Esophagus muscularis mucosa (tissue), 4 donors: Measurements from ENCODE around the gene CDH22. TPM values are rescaled to one million over a fixed set of nuclear protein-coding genes. Genes with fewer than 3 reads are reported as not detected.

Source experiments
- DNase-seq: peaks from one replicate; pipeline ENCODE4 v3.0.0-alpha.2; 2017; ENCODE audit errors: extremely low spot score
- H3K27ac ChIP-seq, 4 donors: fragments of 200-600 bp; sonication (generic); replicated peaks in 1 of 4; 1 replicate in 3 of 4; 2 replicates in 1 of 4; pipeline ENCODE4 v1.5.1; 2016 to 2019; ENCODE audit warnings: mild to moderate bottlenecking in 1 of 4
- H3K27me3 ChIP-seq, 4 donors: fragments of 200-600 bp; sonication (generic); one replicate each; pipeline versions ENCODE4 v1.5.1 to v1.6.0; 2016 to 2019
- H3K36me3 ChIP-seq, 4 donors: fragments of 200-600 bp; sonication (generic); one replicate each; pipeline ENCODE4 v1.5.1; 2016 to 2019
- H3K4me1 ChIP-seq, 4 donors: fragments of 200-600 bp; sonication (generic); one replicate each; pipeline ENCODE4 v1.5.1; 2016 to 2019
- H3K4me3 ChIP-seq, 4 donors: fragments of 200-600 bp; sonication (generic); 1 replicate in 2 of 4; 2 replicates in 2 of 4; pipeline ENCODE4 v1.5.1; 2016 to 2019; ENCODE audit warnings: mild to moderate bottlenecking in 4 of 4, moderate library complexity in 1 of 4
- H3K9me3 ChIP-seq, 4 donors: fragments of 200-600 bp; sonication (generic); 1 replicate in 3 of 4; 2 replicates in 1 of 4; pipeline ENCODE4 v1.5.1; 2016 to 2019
- CTCF ChIP-seq, 3 experiments: fragments of 200-600 bp in 2 of 3; fragments of 450-650 bp in 1 of 3; sonication (generic) in 2 of 3; IDR thresholded peaks; one replicate each; pipeline ENCODE4 v1.5.1; 2017 to 2019; ENCODE audit warnings: antibody characterized with exemption in 3 of 3, mild to moderate bottlenecking in 2 of 3, moderate library complexity in 1 of 3
- EP300 ChIP-seq: sonication (generic); formaldehyde crosslinking; IDR thresholded peaks from one replicate; pipeline ENCODE4 v1.6.1; 2017; ENCODE audit warnings: antibody characterized with exemption
- POLR2A ChIP-seq: fragments of 450-650 bp; IDR thresholded peaks from one replicate; pipeline ENCODE4 v1.6.1; 2017; ENCODE audit warnings: antibody characterized with exemption, moderate library complexity, mild to moderate bottlenecking, low read depth
- POLR2AphosphoS5 ChIP-seq, 2 donors: sonication (generic); formaldehyde crosslinking; IDR thresholded peaks; one replicate each; pipeline ENCODE4 v1.6.1; 2017; ENCODE audit warnings: antibody characterized with exemption in 2 of 2
- WGBS: methylation state at CpG from one replicate; pipeline ENCODE4 v1.1.5; 2018; 5-methylcytosine and 5-hydroxymethylcytosine counted together
- intact Hi-C: fragments of 100-400 bp; cut with DNase I; formaldehyde crosslinking; loops from one replicate; pipeline ENCODE4 v1.15.1; 2023
- total RNA-seq, 4 donors: library from RNA; depleted of rRNA; stranded (reverse); fragments of >200 nt; gene quantifications; one replicate each; pipeline versions ENCODE4 v1.1.0 to v1.2.1, GENCODE V29; 2016

CDH22 gene
- total RNA-seq, 4 donors from 2014 or later, result 0.17 to 0.69 (median 0.42) TPM; not detected in 1

- no peak for DNase-seq
- no peaks in the 10 kb centered on the region for H3K4me1 ChIP-seq
- H3K27ac ChIP-seq, result no peak overlapping the region
- TF ChIP-seq CTCF (IDR thresholded peaks at IDR 0.05) (no peak), POLR2AphosphoS5 (IDR thresholded peaks at IDR 0.05) (no peak), POLR2A (no peak), EP300 (no peak)
- H3K36me3 ChIP-seq, result no peaks in the 10 kb centered on the region
- H3K4me3 ChIP-seq, result no peak overlapping the region
- intact Hi-C loops, result no loop called here
- no peaks in the 10 kb centered on the region for H3K9me3 ChIP-seq
- H3K27me3 ChIP-seq, result peaks cover 0 to 88% (median 6%) of the 10 kb centered on the region in 4 donors
- WGBS, result 41% methylated on average over 6 of the region's 7 CpGs
These were observed 150.7 kb downstream of the CDH22 start for GRCh38 chr20:46157625-46158024.

GRCh38 chr20:46157076-46157592 lies 151.2 kb downstream of the CDH22 start:
- Histone ChIP-seq H3K9me3 (no peaks in the 10 kb centered on the region), H3K27ac (no peak overlapping the region), H3K4me1 (no peaks in the 10 kb centered on the region), H3K4me3 (no peak overlapping the region), H3K36me3 (no peaks in the 10 kb centered on the region), H3K27me3 (peaks cover 0 to 90% (median 6%) of the 10 kb centered on the region in 4 donors)
- DNase-seq, result no peak
- WGBS, result 66% methylated on average over 6 of the region's 6 CpGs
- intact Hi-C loops, result no loop called here
- TF ChIP-seq EP300, result no peak
- TF ChIP-seq POLR2A, result no peak
- TF ChIP-seq POLR2AphosphoS5 (IDR thresholded peaks at IDR 0.05), result no peak
- no peak for TF ChIP-seq CTCF (IDR thresholded peaks at IDR 0.05)

- DNase-seq, result no peak
- H3K36me3 ChIP-seq, result no peaks in the 10 kb centered on the region
- peaks cover 0 to 90% (median 6%) of the 10 kb centered on the region in 4 donors for H3K27me3 ChIP-seq
- intact Hi-C loops, result no loop called here
- WGBS, result 48% methylated on average over 8 of the region's 8 CpGs
- no peak overlapping the region for H3K4me3 ChIP-seq
- H3K4me1 ChIP-seq, result no peaks in the 10 kb centered on the region
- TF ChIP-seq CTCF (IDR thresholded peaks at IDR 0.05) (no peak), POLR2AphosphoS5 (IDR thresholded peaks at IDR 0.05) (no peak), EP300 (no peak), POLR2A (no peak)
- H3K27ac ChIP-seq, result no peak overlapping the region
- no peaks in the 10 kb centered on the region for H3K9me3 ChIP-seq
These were observed 152.2 kb downstream of the CDH22 start for GRCh38 chr20:46156065-46156464.

GRCh38 chr20:46154796-46155195 lies 153.5 kb downstream of the CDH22 start:
- DNase-seq, result no peak
- H3K4me3 ChIP-seq, result no peak overlapping the region
- intact Hi-C loops, result no loop called here
- H3K4me1 ChIP-seq, result no peaks in the 10 kb centered on the region
- TF ChIP-seq POLR2AphosphoS5 (IDR thresholded peaks at IDR 0.05), result no peak
- TF ChIP-seq CTCF (IDR thresholded peaks at IDR 0.05), result no peak
- no peak for TF ChIP-seq EP300
- TF ChIP-seq POLR2A, result no peak
- 86% methylated on average over 2 of the region's 2 CpGs for WGBS
- H3K27ac ChIP-seq, result no peak overlapping the region
- no peaks in the 10 kb centered on the region for H3K9me3 ChIP-seq
- H3K27me3 ChIP-seq, result peaks cover 0 to 91% (median 6%) of the 10 kb centered on the region in 4 donors
- H3K36me3 ChIP-seq, result no peaks in the 10 kb centered on the region

DNA sequence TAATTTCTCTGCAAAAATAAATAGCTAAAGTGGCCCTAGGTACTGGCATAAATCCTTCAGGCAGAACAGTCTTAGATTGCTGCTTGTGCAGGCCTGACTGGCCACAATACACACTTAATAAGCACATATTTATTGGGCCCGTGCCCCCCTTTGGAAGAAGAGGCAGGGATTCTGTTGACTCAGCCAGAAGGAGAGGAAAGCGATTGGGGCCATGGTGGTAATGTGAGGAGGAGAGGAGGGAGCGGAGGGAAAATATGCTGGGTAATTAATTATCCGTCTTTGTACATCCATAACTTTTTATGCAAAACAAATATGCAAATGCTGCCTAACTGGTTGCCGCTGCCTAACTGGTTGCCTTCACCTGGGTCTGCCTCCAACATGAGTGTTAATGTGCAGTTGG lies 154.0 kb downstream of the CDH22 start:
- H3K4me1 ChIP-seq, result no peaks in the 10 kb centered on the region

More for the DNA sequence above, 154.0 kb downstream of the CDH22 start:
- DNase-seq, result no peak
- intact Hi-C loops, result no loop called here
- TF ChIP-seq CTCF (IDR thresholded peaks at IDR 0.05) (no peak), EP300 (no peak), POLR2AphosphoS5 (IDR thresholded peaks at IDR 0.05) (no peak), POLR2A (no peak)
- Histone ChIP-seq H3K27ac (no peak overlapping the region), H3K36me3 (no peaks in the 10 kb centered on the region), H3K4me3 (no peak overlapping the region), H3K9me3 (no peaks in the 10 kb centered on the region), H3K27me3 (peaks cover 0 to 93% (median 6%) of the 10 kb centered on the region in 4 donors)
- WGBS, result 74% methylated on average over 5 of the region's 5 CpGs
